H1 (cell line): Measurements from ENCODE around the gene ALK. TPM values are rescaled to one million over a fixed set of nuclear protein-coding genes. Genes with fewer than 3 reads are reported as not detected.

Source experiments
- CTCF ChIA-PET: fragments of 300-600 bp; sonication (Branson Sonifier 250); formaldehyde crosslinking; loops from one replicate; lab custom pipeline; 2021; ENCODE audit not compliant: partially characterized antibody; lab: Charles Lee
- POLR2A ChIA-PET: fragments of 300-600 bp; sonication (Branson Sonifier 250); formaldehyde crosslinking; loops from one replicate; lab custom pipeline; 2021; ENCODE audit warnings: inconsistent platforms; ENCODE audit not compliant: partially characterized antibody; lab: Charles Lee
- DNase-seq, 2 experiments: peaks; one replicate each; pipeline versions ENCODE4 v3.0.0 to v3.0.0-alpha.2; 2010 to 2022; ENCODE audit warnings: low spot score in 2 of 2, low read depth in 1 of 2, mixed read lengths in 1 of 2
- FAIRE-seq: peaks from 2 replicates; lab custom pipeline; 2011; peaks lifted over from hg19 to GRCh38; lab: Jason Lieb, UNC
- H2AFZ ChIP-seq: 2 replicates; pipeline ENCODE4 v1.8.1; 2012; ENCODE audit warnings: low read length, inconsistent platforms
- H2AK5ac ChIP-seq: 2 replicates; pipeline ENCODE4 v1.6.1; 2013; ENCODE audit warnings: low read depth, low read length
- H2BK120ac ChIP-seq: replicated peaks from 2 replicates; pipeline ENCODE3; 2013; ENCODE audit warnings: low read depth, low read length, inconsistent platforms
- H2BK12ac ChIP-seq: 2 replicates; pipeline ENCODE4 v1.6.1; 2013; ENCODE audit warnings: low read depth, low read length
- H2BK15ac ChIP-seq: 2 replicates; pipeline ENCODE4 v1.6.1; 2013; ENCODE audit warnings: low read length
- H2BK20ac ChIP-seq: 2 replicates; pipeline ENCODE4 v1.6.1; 2013; ENCODE audit warnings: low read length
- H2BK5ac ChIP-seq: 2 replicates; pipeline ENCODE4 v1.6.1; 2013; ENCODE audit warnings: low read depth, low read length
- H3K14ac ChIP-seq: 2 replicates; pipeline ENCODE4 v1.6.1; 2013; ENCODE audit warnings: inconsistent platforms; ENCODE audit not compliant: insufficient read length
- H3K18ac ChIP-seq: 2 replicates; pipeline ENCODE4 v1.6.1; 2013; ENCODE audit warnings: low read length; ENCODE audit errors: extremely low read depth
- H3K23ac ChIP-seq: 2 replicates; pipeline ENCODE4 v1.6.1; 2013; ENCODE audit warnings: inconsistent platforms; ENCODE audit not compliant: insufficient read length
- H3K23me2 ChIP-seq: 2 replicates; pipeline ENCODE4 v1.6.1; 2013; ENCODE audit warnings: low read depth, low read length
- H3K27ac ChIP-seq: 2 replicates; pipeline ENCODE4 v1.6.1; 2011; ENCODE audit warnings: low read depth, low read length, inconsistent platforms
- H3K27me3 ChIP-seq, 4 experiments: replicated peaks in 1 of 4; 1 replicate in 1 of 4; 2 replicates in 3 of 4; pipeline versions ENCODE4 v1.6.1 to v1.8.1; 2011 to 2013; ENCODE audit warnings: low read length in 3 of 4, mild to moderate bottlenecking in 3 of 4, inconsistent platforms in 2 of 4, mixed read lengths in 2 of 4, moderate library complexity in 1 of 4; ENCODE audit not compliant: control insufficient read depth in 3 of 4, insufficient read depth in 3 of 4; ENCODE audit errors: extremely low read depth in 1 of 4
- H3K36me3 ChIP-seq, 4 experiments: 2 replicates each; pipeline versions ENCODE4 v1.6.1 to v1.8.1; 2011 to 2013; ENCODE audit warnings: mild to moderate bottlenecking in 4 of 4, low read length in 3 of 4, moderate library complexity in 2 of 4, control low read depth in 1 of 4, inconsistent platforms in 1 of 4; ENCODE audit not compliant: insufficient read depth in 4 of 4, control insufficient read depth in 2 of 4
- H3K4ac ChIP-seq: replicated peaks from 2 replicates; pipeline ENCODE3; 2013; ENCODE audit warnings: low read length, low read depth, mixed read lengths, inconsistent platforms; ENCODE audit not compliant: insufficient read length
- H3K4me1 ChIP-seq, 4 experiments: replicated peaks in 1 of 4; 1 replicate in 1 of 4; 2 replicates in 3 of 4; pipeline versions ENCODE4 v1.6.1 to v1.8.1; 2011 to 2013; ENCODE audit warnings: low read length in 3 of 4, inconsistent platforms in 2 of 4, mixed read lengths in 1 of 4; ENCODE audit not compliant: insufficient read depth in 4 of 4, control insufficient read depth in 3 of 4
- H3K4me2 ChIP-seq, 2 experiments: 2 replicates each; pipeline versions ENCODE4 v1.6.1 to v1.8.1; 2011 to 2013; ENCODE audit warnings: low read depth in 2 of 2, low read length in 2 of 2, control low read depth in 1 of 2, inconsistent platforms in 1 of 2, mild to moderate bottlenecking in 1 of 2; ENCODE audit not compliant: insufficient read depth in 1 of 2
- H3K4me3 ChIP-seq, 4 experiments: fragments of 200-600, 300-600 bp in 1 of 4; sonication (generic), shearing (Covaris generic), sonication (Bioruptor Twin) in 1 of 4; 2 replicates each; pipeline versions ENCODE4 v1.5.1 to v1.8.1; 2011 to 2016; ENCODE audit warnings: low read length in 4 of 4, low read depth in 3 of 4, control low read depth in 2 of 4, inconsistent platforms in 2 of 4, mild to moderate bottlenecking in 2 of 4, mixed read lengths in 1 of 4, moderate library complexity in 1 of 4; ENCODE audit not compliant: insufficient read depth in 2 of 4; ENCODE audit errors: extremely low read depth in 1 of 4
- H3K56ac ChIP-seq: replicated peaks from 2 replicates; pipeline ENCODE3; 2013; ENCODE audit warnings: low read depth, mild to moderate bottlenecking, mixed read lengths, low read length, inconsistent platforms; ENCODE audit not compliant: insufficient read length
- H3K79me1 ChIP-seq: 2 replicates; pipeline ENCODE4 v1.6.1; 2013; ENCODE audit warnings: low read depth, low read length, control low read depth
- H3K79me2 ChIP-seq, 2 experiments: 2 replicates each; pipeline versions ENCODE4 v1.6.1 to v1.8.1; 2012 to 2013; ENCODE audit warnings: low read length in 2 of 2, mild to moderate bottlenecking in 2 of 2, inconsistent platforms in 1 of 2; ENCODE audit not compliant: insufficient read depth in 2 of 2, control insufficient read depth in 1 of 2
- H3K9ac ChIP-seq, 4 experiments: replicated peaks in 1 of 4; 1 replicate in 1 of 4; 2 replicates in 3 of 4; pipeline versions ENCODE4 v1.6.1 to v1.8.1; 2011 to 2013; ENCODE audit warnings: low read depth in 3 of 4, low read length in 3 of 4, control low read depth in 2 of 4, mild to moderate bottlenecking in 2 of 4, moderate library complexity in 2 of 4, inconsistent platforms in 1 of 4; ENCODE audit errors: extremely low read depth in 1 of 4
- H3K9me3 ChIP-seq, 2 experiments: 2 replicates each; pipeline versions ENCODE4 v1.6.1 to v1.8.1; 2012 to 2013; ENCODE audit warnings: mild to moderate bottlenecking in 2 of 2, moderate library complexity in 2 of 2, control low read depth in 1 of 2, inconsistent platforms in 1 of 2, low read depth in 1 of 2, low read length in 1 of 2, mixed read lengths in 1 of 2; ENCODE audit not compliant: insufficient read depth in 2 of 2
- H4K20me1 ChIP-seq, 2 experiments: replicated peaks in 1 of 2; 2 replicates each; pipeline versions ENCODE3 to v1.8.1; 2011 to 2013; ENCODE audit warnings: inconsistent platforms in 2 of 2, low read length in 2 of 2, mild to moderate bottlenecking in 1 of 2; ENCODE audit not compliant: insufficient read depth in 2 of 2, control insufficient read depth in 1 of 2
- H4K5ac ChIP-seq: 2 replicates; pipeline ENCODE4 v1.6.1; 2013; ENCODE audit warnings: low read length, low read depth, mixed read lengths, inconsistent platforms; ENCODE audit not compliant: insufficient read length
- H4K8ac ChIP-seq: 2 replicates; pipeline ENCODE4 v1.8.0; 2013; ENCODE audit warnings: mild to moderate bottlenecking, moderate library complexity, low read length, inconsistent platforms; ENCODE audit not compliant: insufficient read depth; ENCODE audit errors: extremely low read depth
- H4K91ac ChIP-seq: replicated peaks from 2 replicates; pipeline ENCODE3; 2013; ENCODE audit warnings: low read length, mixed read lengths, inconsistent platforms; ENCODE audit not compliant: insufficient read length
- CBX5 ChIP-seq: fragments of 300-800, 300-1000 bp; sonication (generic); IDR thresholded peaks from 2 replicates; pipeline ENCODE4 v1.7.1; 2016; ENCODE audit warnings: antibody characterized with exemption, low read length, low read depth
- HDAC6 ChIP-seq: IDR thresholded peaks from one replicate; pipeline ENCODE4 v1.7.1; 2012; ENCODE audit warnings: low read depth, mild to moderate bottlenecking, inconsistent platforms, low read length, moderate library complexity
- RBBP5 ChIP-seq: IDR thresholded peaks from 2 replicates; pipeline ENCODE4 v1.7.1; 2012; ENCODE audit warnings: low read depth, mild to moderate bottlenecking, inconsistent platforms, low read length, moderate library complexity, borderline replicate concordance
- RXRA ChIP-seq: IDR thresholded peaks from 2 replicates; pipeline ENCODE4 v1.6.1; 2011; ENCODE audit warnings: low read depth, mild to moderate bottlenecking, low read length, moderate library complexity; ENCODE audit not compliant: insufficient read depth
- SIX5 ChIP-seq: IDR thresholded peaks from 2 replicates; pipeline ENCODE4 v1.6.1; 2011; ENCODE audit warnings: mild to moderate bottlenecking, low read depth, low read length
- WGBS, 2 experiments: shearing (Covaris generic) in 1 of 2; methylation state at CpG; one replicate each; pipeline versions ENCODE4 v1.1.6 to v1.1.7; 2013 to 2015; ENCODE audit warnings: low lambda C conversion rate in 2 of 2, mixed read lengths in 2 of 2, inconsistent platforms in 1 of 2, low coverage in 1 of 2, missing lambda C conversion rate in 1 of 2; ENCODE audit not compliant: insufficient replicate concordance in 2 of 2, insufficient coverage in 1 of 2, insufficient read length in 1 of 2; ENCODE audit errors: extremely low coverage in 1 of 2, missing lambda C conversion rate in 1 of 2; 5-methylcytosine and 5-hydroxymethylcytosine counted together
- polyA plus RNA-seq, 7 experiments: library from polyadenylated mRNA; depleted of rRNA in 3 of 7; stranded (reverse) in 5 of 7; unstranded in 2 of 7; fragments of >200 nt in 5 of 7; fragments of 200-250 nt in 2 of 7; gene quantifications; 1 replicate in 5 of 7; 2 replicates in 1 of 7; 4 replicates in 1 of 7; pipeline versions ENCODE4 v1.2.1 to v1.2.3, GENCODE V29; 2011 to 2013; ENCODE audit warnings: missing spikeins in 2 of 7, mixed read lengths in 2 of 7
- total RNA-seq: library from RNA; stranded (reverse); fragmentation: NEBNext Ultra II Directional; extraction: Animal tissue kit (Norgen Biotek cat#: 25700); gene quantifications from 2 replicates; pipeline ENCODE4 v1.2.1, GENCODE V29; 2021

ALK gene
- total and polyA plus RNA-seq, 2 of the 8 experiments (the other 6 are each of a cell fraction or from before 2014, with no cell fraction given), result 0.02 to 0.09 TPM

DNA sequence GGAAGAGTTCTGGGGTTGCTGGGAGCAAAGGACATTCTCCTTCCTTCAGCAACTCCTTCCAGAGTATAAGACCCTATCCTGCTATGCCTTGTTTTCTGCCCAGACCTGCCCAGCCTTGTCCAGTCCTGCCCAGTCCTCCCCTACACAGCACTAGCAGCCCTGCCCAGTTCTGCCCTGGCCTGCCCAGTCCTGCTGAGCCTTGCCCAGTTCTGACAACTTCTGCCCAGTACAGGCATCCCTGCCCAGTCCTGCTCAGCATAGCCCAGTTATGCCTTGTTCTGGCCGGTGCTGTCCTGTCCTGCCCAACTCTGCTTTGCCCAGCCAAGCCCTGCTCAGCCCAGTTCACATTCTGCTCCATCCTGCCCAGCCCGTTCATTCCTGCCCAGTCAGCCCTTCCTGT, 44.9 kb upstream of the ALK start:
- no peaks in the 10 kb centered on the region for H3K27me3 ChIP-seq
- no peaks in the 10 kb centered on the region for H3K79me1 ChIP-seq
- H4K8ac ChIP-seq, result no peak overlapping the region
- no peak overlapping the region for H3K14ac ChIP-seq
- FAIRE-seq, result no peak
- no peak overlapping the region for H3K27ac ChIP-seq
- H4K20me1 ChIP-seq, result no peaks in the 10 kb centered on the region
- H4K91ac ChIP-seq, result no peak overlapping the region
- no peaks in the 10 kb centered on the region for H3K79me2 ChIP-seq
- no peaks in the 10 kb centered on the region for H3K23me2 ChIP-seq
- no peaks in the 10 kb centered on the region for H3K36me3 ChIP-seq
- DNase-seq, result no peak
- no peak overlapping the region for H2BK12ac ChIP-seq
- H3K56ac ChIP-seq, result no peak overlapping the region
- H2BK20ac ChIP-seq, result 0 out of 2 replicates have a peak overlapping the region, but pooled peaks have one; percentile 41
- H3K9ac ChIP-seq, result no peak overlapping the region
- H3K4me2 ChIP-seq, result no peak overlapping the region
- CTCF ChIA-PET, result interaction anchor here (0.6 kb wide), 1 partner anchor 212 kb away, joined by 5 read pairs; no protein-coding TSS in a partner anchor
- no peak overlapping the region for H3K18ac ChIP-seq
- H2BK5ac ChIP-seq, result peak overlapping the region; percentile 72; the same call in 1 of the 2 replicates
- WGBS, 2 experiments, result 83% methylated on average over 2 of the region's 2 CpGs; no CpG with 5 or more reads in 1 of the 2 experiments
- no peak overlapping the region for H3K4me3 ChIP-seq
- POLR2A ChIA-PET, result no interaction called here
- H2AK5ac ChIP-seq, result no peak overlapping the region
- no peak overlapping the region for H3K23ac ChIP-seq
- H2BK15ac ChIP-seq, result 0 out of 2 replicates have a peak overlapping the region, but pooled peaks have one; percentile 38
- peaks cover 0 to 9% (median 3%) of the 10 kb centered on the region in 4 experiments; a peak in 3 of 7 replicates for H3K4me1 ChIP-seq
- H3K9me3 ChIP-seq, result no peaks in the 10 kb centered on the region
- H2AFZ ChIP-seq, result no peak overlapping the region
- H3K4ac ChIP-seq, result no peak overlapping the region
- no peak overlapping the region for H2BK120ac ChIP-seq
- no peak overlapping the region for H4K5ac ChIP-seq
- no peak for TF ChIP-seq RBBP5
- TF ChIP-seq CBX5, result no peak
- TF ChIP-seq HDAC6, result no peak
- TF ChIP-seq SIX5, result no peak
- no peak for TF ChIP-seq RXRA
